HepG2 (cell line): ENCODE measurements around the gene TBL3. TPM values are rescaled to one million over a fixed set of nuclear protein-coding genes. Genes with fewer than 3 reads are reported as not detected.

ENCODE experiments used
- ARID2 ChIP-seq: sonication (generic); formaldehyde crosslinking; IDR thresholded peaks from 2 replicates; pipeline ENCODE4 v1.8.1; 2022; ENCODE audit warnings: mild to moderate bottlenecking, missing genetic modification reagents, borderline replicate concordance
- EEA1 ChIP-seq: sonication (generic); formaldehyde crosslinking; IDR thresholded peaks from 2 replicates; pipeline ENCODE4 v1.5.1; 2020; ENCODE audit warnings: mild to moderate bottlenecking, missing genetic modification reagents, borderline replicate concordance
- ELF1 ChIP-seq: sonication (generic); formaldehyde crosslinking; IDR thresholded peaks from 2 replicates; pipeline ENCODE4 v1.4.0; 2020; ENCODE audit warnings: missing genetic modification reagents
- ETV6 ChIP-seq: sonication (generic); formaldehyde crosslinking; conservative IDR thresholded peaks from 2 replicates; pipeline ENCODE4 v1.4.0; 2020; ENCODE audit warnings: missing genetic modification reagents
- FOSL1 ChIP-seq: sonication (generic); formaldehyde crosslinking; IDR thresholded peaks from 2 replicates; pipeline ENCODE4 v1.9.0; 2021; ENCODE audit warnings: missing genetic modification reagents, borderline replicate concordance
- IKZF4 ChIP-seq: sonication (generic); formaldehyde crosslinking; IDR thresholded peaks from 2 replicates; pipeline ENCODE4 v1.5.1; 2020; ENCODE audit warnings: borderline replicate concordance, mild to moderate bottlenecking, low read depth, missing genetic modification reagents; ENCODE audit errors: not compliant biosample characterization
- ISX ChIP-seq: sonication (generic); formaldehyde crosslinking; conservative IDR thresholded peaks from 2 replicates; pipeline ENCODE4 v1.5.0; 2020; ENCODE audit warnings: missing genetic modification reagents
- JUN ChIP-seq: sonication (generic); formaldehyde crosslinking; IDR thresholded peaks from 2 replicates; pipeline ENCODE4 v1.4.0; 2020; ENCODE audit warnings: mild to moderate bottlenecking, missing genetic modification reagents
- NFIB ChIP-seq: sonication (generic); formaldehyde crosslinking; IDR thresholded peaks from 2 replicates; pipeline ENCODE4 v1.9.0; 2021; ENCODE audit warnings: missing genetic modification reagents, mild to moderate bottlenecking, borderline replicate concordance
- SIN3A ChIP-seq: IDR thresholded peaks from 2 replicates; pipeline ENCODE4 v1.6.1; 2011; ENCODE audit warnings: low read depth, mild to moderate bottlenecking, control low read depth, low read length, borderline replicate concordance
- TMF1 ChIP-seq: sonication (generic); formaldehyde crosslinking; IDR thresholded peaks from 2 replicates; pipeline ENCODE4 v1.8.1; 2022; ENCODE audit warnings: low read depth, missing genetic modification reagents
- TOPORS ChIP-seq: sonication (generic); formaldehyde crosslinking; IDR thresholded peaks from 2 replicates; pipeline ENCODE4 v1.8.0; 2023; ENCODE audit warnings: mild to moderate bottlenecking, missing genetic modification reagents
- XRCC5 ChIP-seq: fragments of 200-400 bp; formaldehyde crosslinking; optimal IDR thresholded peaks from 2 replicates; pipeline ENCODE3; 2017; ENCODE audit warnings: mild to moderate bottlenecking, low read length
- ZNF598 ChIP-seq: sonication (generic); formaldehyde crosslinking; IDR thresholded peaks from 2 replicates; pipeline ENCODE4 v1.5.1; 2020; ENCODE audit warnings: mild to moderate bottlenecking, missing genetic modification reagents, borderline replicate concordance
- ZNF607 ChIP-seq: sonication (generic); formaldehyde crosslinking; IDR thresholded peaks from 2 replicates; pipeline ENCODE4 v1.5.1; 2020; ENCODE audit warnings: missing genetic modification reagents, mild to moderate bottlenecking, borderline replicate concordance
- ZNF644 ChIP-seq: IDR thresholded peaks from 2 replicates; pipeline ENCODE4 v1.6.1; 2016; ENCODE audit warnings: low read depth
- ZNF678 ChIP-seq: sonication (generic); formaldehyde crosslinking; IDR thresholded peaks from 2 replicates; pipeline ENCODE4 v1.4.0; 2020; ENCODE audit warnings: mild to moderate bottlenecking, missing genetic modification reagents
- polyA plus RNA-seq, 8 experiments: library from polyadenylated mRNA; depleted of rRNA in 3 of 8; stranded (reverse) in 7 of 8; unstranded in 1 of 8; fragments of >200 nt; fragmentation: Illumina TruSeq in 4 of 8; extraction: Trizol in 4 of 8; gene quantifications; 2 replicates each; pipeline versions ENCODE4 v1.2.1 to v1.2.3, GENCODE V29; 2011 to 2016; ENCODE audit warnings: low read depth in 4 of 8, missing spikeins in 1 of 8, mixed read lengths in 1 of 8; ENCODE audit not compliant: insufficient read depth in 1 of 8
- total RNA-seq, 5 experiments: library from RNA; depleted of rRNA; stranded (reverse); fragments of >200 nt; fragmentation: Illumina TruSeq; extraction: Trizol; gene quantifications; 2 replicates each; pipeline ENCODE4 v1.2.3, GENCODE V29; 2016; ENCODE audit warnings: low read depth in 1 of 5
- TF ChIP-seq, protein P1 (sequence below): IDR thresholded peaks from 2 replicates; pipeline ENCODE4 v1.6.1; 2016; ENCODE audit warnings: missing genetic modification reagents, missing compliant biosample characterization
- TF ChIP-seq, protein P2 (sequence below): sonication (generic); formaldehyde crosslinking; IDR thresholded peaks from 2 replicates; pipeline ENCODE4 v1.4.0; 2020; ENCODE audit warnings: missing genetic modification reagents, mild to moderate bottlenecking, borderline replicate concordance
- TF ChIP-seq, protein P3 (sequence below): IDR thresholded peaks from 2 replicates; pipeline ENCODE4 v1.6.1; 2018; ENCODE audit warnings: missing genetic modification reagents
- TF ChIP-seq, protein P4 (sequence below): sonication (generic); formaldehyde crosslinking; IDR thresholded peaks from 2 replicates; pipeline ENCODE4 v1.4.0; 2020; ENCODE audit warnings: missing genetic modification reagents
- TF ChIP-seq, protein P5 (sequence below): sonication (generic); formaldehyde crosslinking; IDR thresholded peaks from 2 replicates; pipeline ENCODE4 v1.4.0; 2020; ENCODE audit warnings: missing genetic modification reagents

The TBL3 gene
- total and polyA plus RNA-seq, 2 of the 13 experiments (the other 11 are each of a cell fraction or from before 2014, with no cell fraction given): 16.8 to 38.0 TPM

DNA sequence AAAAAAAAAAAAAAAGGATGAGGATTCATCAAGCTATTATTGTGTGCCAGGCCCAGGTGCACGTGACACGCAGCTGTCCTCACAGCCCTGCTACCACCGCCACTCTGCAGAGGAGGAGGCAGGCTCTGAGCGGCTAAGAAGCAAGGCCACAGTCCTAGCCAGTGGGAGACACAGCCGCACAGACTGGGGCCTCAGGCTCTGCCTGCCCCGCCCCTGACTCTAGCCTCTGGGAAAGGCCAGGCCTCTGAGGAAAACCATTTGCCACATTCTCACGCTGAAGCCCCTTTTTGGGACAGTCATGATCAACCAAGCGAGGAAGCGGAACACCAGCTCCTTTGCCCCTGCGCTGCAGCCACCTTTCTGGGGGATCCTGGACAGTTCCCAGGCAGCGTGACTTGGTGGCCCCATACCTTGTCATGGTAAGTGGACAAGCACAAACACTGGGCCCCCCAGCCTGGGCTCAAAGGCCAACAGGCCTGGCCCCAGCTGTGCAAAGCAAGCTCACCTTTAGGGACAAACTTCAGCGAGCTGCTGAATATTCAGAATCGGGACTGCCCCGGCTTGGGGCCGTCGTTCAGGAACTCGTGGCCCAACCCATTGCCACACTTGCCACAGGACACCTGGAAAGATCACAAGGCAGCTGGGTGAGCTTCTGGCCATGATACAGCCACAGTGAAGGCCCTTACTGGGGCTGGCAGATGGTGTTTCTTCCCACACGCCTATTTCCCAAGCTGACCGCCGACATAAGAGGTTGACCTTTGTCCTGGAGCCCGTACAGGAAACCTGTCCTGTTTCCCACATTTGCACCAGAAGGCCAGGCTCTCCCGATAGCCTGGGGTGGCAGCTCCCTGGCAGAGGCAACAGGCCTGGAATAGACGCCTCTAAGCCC is 31.3 kb upstream of the TBL3 start (continued):
- peak; percentile 65; the same call in 1 of the 2 replicates for TF ChIP-seq TOPORS
- no peak for TF ChIP-seq ZNF607
- TF ChIP-seq ZNF598: no peak
- no peak for TF ChIP-seq ZNF678 (CRISPR knock-in tag)
- TF ChIP-seq XRCC5: no peak
- peak; percentile 64 for TF ChIP-seq IKZF4 (CRISPR knock-in tag)
- TF ChIP-seq ZNF644 (CRISPR knock-in tag): peak; percentile 65; the same call in 1 of the 2 replicates
- TF ChIP-seq, protein P1, sequence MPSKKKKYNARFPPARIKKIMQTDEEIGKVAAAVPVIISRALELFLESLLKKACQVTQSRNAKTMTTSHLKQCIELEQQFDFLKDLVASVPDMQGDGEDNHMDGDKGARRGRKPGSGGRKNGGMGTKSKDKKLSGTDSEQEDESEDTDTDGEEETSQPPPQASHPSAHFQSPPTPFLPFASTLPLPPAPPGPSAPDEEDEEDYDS (CRISPR knock-in tag): peak; percentile 69
- TF ChIP-seq, protein P2, sequence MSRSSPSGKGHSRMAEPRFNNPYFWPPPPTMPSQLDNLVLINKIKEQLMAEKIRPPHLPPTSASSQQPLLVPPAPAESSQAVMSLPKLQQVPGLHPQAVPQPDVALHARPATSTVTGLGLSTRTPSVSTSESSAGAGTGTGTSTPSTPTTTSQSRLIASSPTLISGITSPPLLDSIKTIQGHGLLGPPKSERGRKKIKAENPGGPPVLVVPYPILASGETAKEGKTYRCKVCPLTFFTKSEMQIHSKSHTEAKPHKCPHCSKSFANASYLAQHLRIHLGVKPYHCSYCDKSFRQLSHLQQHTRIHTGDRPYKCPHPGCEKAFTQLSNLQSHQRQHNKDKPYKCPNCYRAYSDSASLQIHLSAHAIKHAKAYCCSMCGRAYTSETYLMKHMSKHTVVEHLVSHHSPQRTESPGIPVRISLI (CRISPR knock-in tag): 0 out of 2 replicates have a peak, but pooled peaks have one; percentile 1
- 0 out of 2 replicates have a peak, but pooled peaks have one; percentile 13 for TF ChIP-seq JUN (CRISPR knock-in tag)
- no peak; the same call in 1 of the 2 replicates for TF ChIP-seq ELF1 (CRISPR knock-in tag)
- no peak for TF ChIP-seq NFIB (CRISPR knock-in tag)
- TF ChIP-seq ARID2 (CRISPR knock-in tag): peak; percentile 48; the same call in 1 of the 2 replicates
- TF ChIP-seq FOSL1 (CRISPR knock-in tag): no peak
- 0 out of 2 replicates have a peak, but pooled peaks have one; percentile 31 for TF ChIP-seq ETV6 (CRISPR knock-in tag)
- peak; percentile 25; the same call in 1 of the 2 replicates for TF ChIP-seq TMF1
- no peak for TF ChIP-seq EEA1
- TF ChIP-seq ISX (CRISPR knock-in tag): no peak
- TF ChIP-seq, protein P3, sequence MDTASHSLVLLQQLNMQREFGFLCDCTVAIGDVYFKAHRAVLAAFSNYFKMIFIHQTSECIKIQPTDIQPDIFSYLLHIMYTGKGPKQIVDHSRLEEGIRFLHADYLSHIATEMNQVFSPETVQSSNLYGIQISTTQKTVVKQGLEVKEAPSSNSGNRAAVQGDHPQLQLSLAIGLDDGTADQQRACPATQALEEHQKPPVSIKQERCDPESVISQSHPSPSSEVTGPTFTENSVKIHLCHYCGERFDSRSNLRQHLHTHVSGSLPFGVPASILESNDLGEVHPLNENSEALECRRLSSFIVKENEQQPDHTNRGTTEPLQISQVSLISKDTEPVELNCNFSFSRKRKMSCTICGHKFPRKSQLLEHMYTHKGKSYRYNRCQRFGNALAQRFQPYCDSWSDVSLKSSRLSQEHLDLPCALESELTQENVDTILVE: peak; percentile 40; the same call in 1 of the 2 replicates
- TF ChIP-seq, protein P4, sequence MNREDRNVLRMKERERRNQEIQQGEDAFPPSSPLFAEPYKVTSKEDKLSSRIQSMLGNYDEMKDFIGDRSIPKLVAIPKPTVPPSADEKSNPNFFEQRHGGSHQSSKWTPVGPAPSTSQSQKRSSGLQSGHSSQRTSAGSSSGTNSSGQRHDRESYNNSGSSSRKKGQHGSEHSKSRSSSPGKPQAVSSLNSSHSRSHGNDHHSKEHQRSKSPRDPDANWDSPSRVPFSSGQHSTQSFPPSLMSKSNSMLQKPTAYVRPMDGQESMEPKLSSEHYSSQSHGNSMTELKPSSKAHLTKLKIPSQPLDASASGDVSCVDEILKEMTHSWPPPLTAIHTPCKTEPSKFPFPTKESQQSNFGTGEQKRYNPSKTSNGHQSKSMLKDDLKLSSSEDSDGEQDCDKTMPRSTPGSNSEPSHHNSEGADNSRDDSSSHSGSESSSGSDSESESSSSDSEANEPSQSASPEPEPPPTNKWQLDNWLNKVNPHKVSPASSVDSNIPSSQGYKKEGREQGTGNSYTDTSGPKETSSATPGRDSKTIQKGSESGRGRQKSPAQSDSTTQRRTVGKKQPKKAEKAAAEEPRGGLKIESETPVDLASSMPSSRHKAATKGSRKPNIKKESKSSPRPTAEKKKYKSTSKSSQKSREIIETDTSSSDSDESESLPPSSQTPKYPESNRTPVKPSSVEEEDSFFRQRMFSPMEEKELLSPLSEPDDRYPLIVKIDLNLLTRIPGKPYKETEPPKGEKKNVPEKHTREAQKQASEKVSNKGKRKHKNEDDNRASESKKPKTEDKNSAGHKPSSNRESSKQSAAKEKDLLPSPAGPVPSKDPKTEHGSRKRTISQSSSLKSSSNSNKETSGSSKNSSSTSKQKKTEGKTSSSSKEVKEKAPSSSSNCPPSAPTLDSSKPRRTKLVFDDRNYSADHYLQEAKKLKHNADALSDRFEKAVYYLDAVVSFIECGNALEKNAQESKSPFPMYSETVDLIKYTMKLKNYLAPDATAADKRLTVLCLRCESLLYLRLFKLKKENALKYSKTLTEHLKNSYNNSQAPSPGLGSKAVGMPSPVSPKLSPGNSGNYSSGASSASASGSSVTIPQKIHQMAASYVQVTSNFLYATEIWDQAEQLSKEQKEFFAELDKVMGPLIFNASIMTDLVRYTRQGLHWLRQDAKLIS (CRISPR knock-in tag): no peak
- TF ChIP-seq, protein P5, sequence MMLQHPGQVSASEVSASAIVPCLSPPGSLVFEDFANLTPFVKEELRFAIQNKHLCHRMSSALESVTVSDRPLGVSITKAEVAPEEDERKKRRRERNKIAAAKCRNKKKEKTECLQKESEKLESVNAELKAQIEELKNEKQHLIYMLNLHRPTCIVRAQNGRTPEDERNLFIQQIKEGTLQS (CRISPR knock-in tag): 0 out of 2 replicates have a peak, but pooled peaks have one; percentile 22
- no peak for TF ChIP-seq SIN3A
